ENCODE data around the gene ADCY3. TPM values are rescaled to one million over a fixed set of nuclear protein-coding genes. Genes with fewer than 3 reads are reported as not detected.

Gene ADCY3
- total RNA-seq, 1 experiment from 2014 or later = 73.9 TPM

GRCh38 chr2:24937236-24937635, 17.2 kb upstream of the ADCY3 start:
- Histone ChIP-seq H3K4me3 (no peak overlapping the region), H3K4me1 (0 out of 2 replicates have a peak, but pooled peaks cover 2% of the 10 kb centered on the region), H3K36me3 (no peaks in the 10 kb centered on the region), H3K27ac (no peak overlapping the region), H3K27me3 (no peaks in the 10 kb centered on the region), H3K9me3 (replicated peaks) (no peaks in the 10 kb centered on the region)
- DNase-seq = no peak

GRCh38 chr2:24935145-24935544, 15.1 kb upstream of the ADCY3 start:
- H3K27me3 ChIP-seq = no peaks in the 10 kb centered on the region

GRCh38 chr2:24932715-24933114, 12.7 kb upstream of the ADCY3 start:
- no peak overlapping the region for H3K27ac ChIP-seq
- no peaks in the 10 kb centered on the region for H3K9me3 ChIP-seq (replicated peaks)
- 0 out of 2 replicates have a peak, but pooled peaks cover 1% of the 10 kb centered on the region for H3K4me1 ChIP-seq
- no peak for DNase-seq
- no peaks in the 10 kb centered on the region for H3K36me3 ChIP-seq
- no peaks in the 10 kb centered on the region for H3K27me3 ChIP-seq
- H3K4me3 ChIP-seq = no peak overlapping the region

More at GRCh38 chr2:24935145-24935544, 15.1 kb upstream of the ADCY3 start:
- Histone ChIP-seq H3K4me3 (no peak overlapping the region), H3K4me1 (0 out of 2 replicates have a peak, but pooled peaks cover 2% of the 10 kb centered on the region), H3K27ac (no peak overlapping the region), H3K36me3 (no peaks in the 10 kb centered on the region), H3K9me3 (replicated peaks) (no peaks in the 10 kb centered on the region)
- DNase-seq = no peak

- Histone ChIP-seq H3K36me3 (no peaks in the 10 kb centered on the region), H3K27ac (no peak overlapping the region), H3K9me3 (replicated peaks) (no peaks in the 10 kb centered on the region), H3K4me1 (no peaks in the 10 kb centered on the region), H3K4me3 (no peak overlapping the region), H3K27me3 (no peaks in the 10 kb centered on the region)
- peak in 1 of 2 experiments; percentile 41 for DNase-seq
These were observed 10.7 kb upstream of the ADCY3 start for GRCh38 chr2:24930768-24931167.

GRCh38 chr2:24929230-24929629, 9.2 kb upstream of the ADCY3 start:
- Histone ChIP-seq H3K9me3 (replicated peaks) (no peaks in the 10 kb centered on the region), H3K4me3 (no peak overlapping the region), H3K27ac (no peak overlapping the region), H3K4me1 (no peaks in the 10 kb centered on the region), H3K27me3 (no peaks in the 10 kb centered on the region), H3K36me3 (no peaks in the 10 kb centered on the region)
- DNase-seq = no peak

- Histone ChIP-seq H3K4me1 (no peaks in the 10 kb centered on the region), H3K4me3 (no peak overlapping the region), H3K27me3 (no peaks in the 10 kb centered on the region), H3K36me3 (no peaks in the 10 kb centered on the region), H3K9me3 (replicated peaks) (no peaks in the 10 kb centered on the region), H3K27ac (no peak overlapping the region)
- no peak for DNase-seq
These were observed 8.0 kb upstream of the ADCY3 start for GRCh38 chr2:24928036-24928435.

GRCh38 chr2:24926602-24927252, 6.7 kb upstream of the ADCY3 start:
- peak in 1 of 2 experiments; percentile 30 for DNase-seq
- Histone ChIP-seq H3K9me3 (replicated peaks) (no peaks in the 10 kb centered on the region), H3K4me1 (no peaks in the 10 kb centered on the region), H3K27me3 (no peaks in the 10 kb centered on the region), H3K36me3 (no peaks in the 10 kb centered on the region), H3K27ac (no peak overlapping the region; the same call in 1 of the 2 replicates), H3K4me3 (peak overlapping the region; percentile 9; the same call in 1 of the 2 replicates)

- Histone ChIP-seq H3K4me3 (no peak overlapping the region), H3K27me3 (no peaks in the 10 kb centered on the region), H3K27ac (no peak overlapping the region), H3K9me3 (replicated peaks) (no peaks in the 10 kb centered on the region), H3K4me1 (no peaks in the 10 kb centered on the region), H3K36me3 (no peaks in the 10 kb centered on the region)
- no peak for DNase-seq
These were observed 6.2 kb upstream of the ADCY3 start for GRCh38 chr2:24926220-24926601.

GRCh38 chr2:24925815-24926214, 5.8 kb upstream of the ADCY3 start:
- H3K4me3 ChIP-seq = no peak overlapping the region
- no peak overlapping the region for H3K27ac ChIP-seq
- 0 out of 2 replicates have a peak, but pooled peaks cover under 1% of the 10 kb centered on the region for H3K4me1 ChIP-seq
- no peaks in the 10 kb centered on the region for H3K9me3 ChIP-seq (replicated peaks)
- H3K36me3 ChIP-seq = no peaks in the 10 kb centered on the region
- H3K27me3 ChIP-seq = no peaks in the 10 kb centered on the region
- DNase-seq = no peak

- H3K27me3 ChIP-seq = no peaks in the 10 kb centered on the region
- no peaks in the 10 kb centered on the region for H3K36me3 ChIP-seq
- no peak overlapping the region for H3K4me3 ChIP-seq
- no peak overlapping the region for H3K27ac ChIP-seq
- peak in 1 of 2 experiments; percentile 39 for DNase-seq
- H3K4me1 ChIP-seq = 0 out of 2 replicates have a peak, but pooled peaks cover 2% of the 10 kb centered on the region
- H3K9me3 ChIP-seq (replicated peaks) = no peaks in the 10 kb centered on the region
These were observed 4.7 kb upstream of the ADCY3 start for GRCh38 chr2:24924732-24925131.

GRCh38 chr2:24924266-24924665, 4.2 kb upstream of the ADCY3 start:
- Histone ChIP-seq H3K4me1 (peaks cover 2% of the 10 kb centered on the region; the same call in 1 of the 2 replicates), H3K27ac (no peak overlapping the region), H3K4me3 (no peak overlapping the region), H3K36me3 (no peaks in the 10 kb centered on the region), H3K27me3 (no peaks in the 10 kb centered on the region), H3K9me3 (replicated peaks) (no peaks in the 10 kb centered on the region)
- no peak for DNase-seq

- peaks cover 10% of the 10 kb centered on the region; the same call in 1 of the 2 replicates for H3K4me1 ChIP-seq
- DNase-seq = no peak
- no peak overlapping the region for H3K4me3 ChIP-seq
- H3K27me3 ChIP-seq = no peaks in the 10 kb centered on the region
- no peaks in the 10 kb centered on the region for H3K9me3 ChIP-seq (replicated peaks)
- H3K27ac ChIP-seq = no peak overlapping the region
- no peaks in the 10 kb centered on the region for H3K36me3 ChIP-seq
These were observed 3.1 kb upstream of the ADCY3 start for GRCh38 chr2:24923106-24923505.

GRCh38 chr2:24922556-24922955, 2.5 kb upstream of the ADCY3 start:
- Histone ChIP-seq H3K36me3 (no peaks in the 10 kb centered on the region), H3K27ac (no peak overlapping the region), H3K9me3 (replicated peaks) (no peaks in the 10 kb centered on the region), H3K4me3 (no peak overlapping the region), H3K4me1 (peaks cover 10% of the 10 kb centered on the region; the same call in 1 of the 2 replicates), H3K27me3 (no peaks in the 10 kb centered on the region)
- no peak for DNase-seq

- Histone ChIP-seq H3K36me3 (peaks cover 11% of the 10 kb centered on the region), H3K4me3 (peak overlapping the region; percentile 78), H3K27me3 (no peaks in the 10 kb centered on the region), H3K9me3 (replicated peaks) (no peaks in the 10 kb centered on the region), H3K27ac (peak overlapping the region; percentile 25; the same call in 1 of the 2 replicates), H3K4me1 (peaks cover 10% of the 10 kb centered on the region; the same call in 1 of the 2 replicates)
- DNase-seq = peak in 1 of 2 experiments; percentile 41
These were observed 888 bp upstream of the ADCY3 start for GRCh38 chr2:24920809-24921441.

GRCh38 chr2:24919506-24920097, 435 bp downstream of the ADCY3 start:
- Histone ChIP-seq H3K4me3 (peak overlapping the region; percentile 78), H3K27ac (peak overlapping the region; percentile 49; the same call in 1 of the 2 replicates), H3K4me1 (peaks cover 10% of the 10 kb centered on the region; the same call in 1 of the 2 replicates), H3K27me3 (no peaks in the 10 kb centered on the region), H3K36me3 (peaks cover 23% of the 10 kb centered on the region), H3K9me3 (replicated peaks) (no peaks in the 10 kb centered on the region)
- peak; percentile 42 to 53 for DNase-seq
